Fibroblast of skin of left quadriceps (primary cell): ENCODE results near the gene ESYT3.
"Not testable (repeated sequence)": the region's sequence is repeated elsewhere in the genome, so short reads cannot be mapped to it uniquely, and the experiment has no call there.

Experiments used
- DNase-seq, 2 experiments: peaks; one replicate each; pipeline ENCODE4 v3.0.0-alpha.2; 2013; ENCODE audit warnings: low read depth in 2 of 2

ESYT3 gene

GRCh38 chr3:138408751-138409570 is 25.5 kb upstream of the ESYT3 start:
- no peak for DNase-seq

GRCh38 chr3:138412821-138413551 is 21.4 kb upstream of the ESYT3 start:
- no peak for DNase-seq

- DNase-seq: not testable (repeated sequence)
Observed at GRCh38 chr3:138416236-138416635, 18.2 kb upstream of the ESYT3 start.

GRCh38 chr3:138417559-138417982 is 16.8 kb upstream of the ESYT3 start:
- peak; percentile 55 to 64 for DNase-seq

- DNase-seq: no peak
Observed at GRCh38 chr3:138418601-138419206, 15.7 kb upstream of the ESYT3 start.

- DNase-seq: no peak
Observed at GRCh38 chr3:138423316-138423715, 11.1 kb upstream of the ESYT3 start.

GRCh38 chr3:138424323-138424722 is 10.1 kb upstream of the ESYT3 start:
- no peak for DNase-seq

- DNase-seq: no peak
Observed at GRCh38 chr3:138426211-138426610, 8.2 kb upstream of the ESYT3 start.

GRCh38 chr3:138426754-138427153 is 7.7 kb upstream of the ESYT3 start:
- DNase-seq: not testable (repeated sequence)

- no peak for DNase-seq
Observed at GRCh38 chr3:138429665-138430064, 4.8 kb upstream of the ESYT3 start.

- no peak for DNase-seq
Observed at GRCh38 chr3:138432576-138433240, 1.7 kb upstream of the ESYT3 start.

- no peak for DNase-seq
Observed at GRCh38 chr3:138433892-138434275, 532 bp upstream of the ESYT3 start.

GRCh38 chr3:138434875-138435772 is 708 bp downstream of the ESYT3 start:
- DNase-seq: no peak

GRCh38 chr3:138435840-138436239 is 1.4 kb downstream of the ESYT3 start:
- DNase-seq: no peak

- DNase-seq: no peak
Observed at GRCh38 chr3:138437281-138437680, 2.9 kb downstream of the ESYT3 start.

GRCh38 chr3:138438896-138439295 is 4.5 kb downstream of the ESYT3 start:
- no peak for DNase-seq

- DNase-seq: no peak
Observed at GRCh38 chr3:138439646-138440045, 5.2 kb downstream of the ESYT3 start.

- DNase-seq: no peak
Observed at GRCh38 chr3:138440121-138440521, 5.7 kb downstream of the ESYT3 start.

- DNase-seq: no peak
Observed at GRCh38 chr3:138440596-138440995, 6.2 kb downstream of the ESYT3 start.

- no peak for DNase-seq
Observed at GRCh38 chr3:138441256-138441655, 6.8 kb downstream of the ESYT3 start.

- no peak for DNase-seq
Observed at GRCh38 chr3:138441742-138442141, 7.3 kb downstream of the ESYT3 start.
